ENCODE results near the gene MIP.
"Not testable (repeated sequence)": the region's sequence is repeated elsewhere in the genome, so short reads cannot be mapped to it uniquely, and the experiment has no call there.

Gene MIP

DNA sequence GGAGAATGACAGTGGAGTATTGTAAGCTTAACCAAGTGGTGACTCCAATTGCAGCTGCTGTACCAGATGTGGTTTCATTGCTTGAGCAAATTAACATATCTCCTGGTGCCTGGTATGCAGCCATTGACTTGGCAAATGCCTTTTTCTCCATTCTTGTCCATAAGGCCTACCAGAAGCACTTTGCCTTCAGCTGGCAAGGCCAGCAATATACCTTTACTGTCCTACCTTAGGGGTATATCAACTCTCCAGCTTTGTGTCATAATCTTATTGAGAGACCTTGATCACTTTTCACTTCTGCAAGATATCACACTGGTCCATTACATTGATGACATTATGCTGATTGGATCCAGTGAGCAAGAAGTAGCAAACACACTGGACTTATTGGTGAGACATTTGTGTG, 52.8 kb downstream of the MIP start:
- DNase-seq = not testable (repeated sequence)

- DNase-seq = not testable (repeated sequence)
These were observed 53.3 kb downstream of the MIP start for GRCh38 chr12:56401125-56401524.
